ENCODE measurements around the gene FCRL2. TPM values are rescaled to one million over a fixed set of nuclear protein-coding genes. Genes with fewer than 3 reads are reported as not detected.

The FCRL2 gene, protein sequence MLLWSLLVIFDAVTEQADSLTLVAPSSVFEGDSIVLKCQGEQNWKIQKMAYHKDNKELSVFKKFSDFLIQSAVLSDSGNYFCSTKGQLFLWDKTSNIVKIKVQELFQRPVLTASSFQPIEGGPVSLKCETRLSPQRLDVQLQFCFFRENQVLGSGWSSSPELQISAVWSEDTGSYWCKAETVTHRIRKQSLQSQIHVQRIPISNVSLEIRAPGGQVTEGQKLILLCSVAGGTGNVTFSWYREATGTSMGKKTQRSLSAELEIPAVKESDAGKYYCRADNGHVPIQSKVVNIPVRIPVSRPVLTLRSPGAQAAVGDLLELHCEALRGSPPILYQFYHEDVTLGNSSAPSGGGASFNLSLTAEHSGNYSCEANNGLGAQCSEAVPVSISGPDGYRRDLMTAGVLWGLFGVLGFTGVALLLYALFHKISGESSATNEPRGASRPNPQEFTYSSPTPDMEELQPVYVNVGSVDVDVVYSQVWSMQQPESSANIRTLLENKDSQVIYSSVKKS
- total RNA-seq = under 1 TPM in 1 of 3 donors, not detected in 2; 0.05 TPM

GRCh38 chr1:157776971-157777391 lies at the start of gene FCRL2:
TSS of gene FCRL2 (minus strand) at chr1:157777132. CDS start at chr1:157777073, 59 bp downstream.
- Mint-ChIP-seq H3K4me3 (no peak within 1 kb of the TSS), H3K4me1 (ENCODE audit: low read depth) (peaks cover 5% of the 10 kb centered on the region), H3K27me3 (ENCODE audit: low read depth) (peaks cover 7% of the 10 kb centered on the region), H3K36me3 (ENCODE audit: insufficient read depth) (no peaks in the 10 kb centered on the region), H3K9me3 (no peaks in the 10 kb centered on the region)
- ATAC-seq = no peak
- no peak for DNase-seq

- H3K4me3 Mint-ChIP-seq = no peak overlapping the region
- DNase-seq (no peak), ATAC-seq (no peak)
- no peaks in the 10 kb centered on the region for H3K27me3 Mint-ChIP-seq (ENCODE audit: low read depth)
- no peaks in the 10 kb centered on the region for H3K9me3 Mint-ChIP-seq
- H3K4me1 Mint-ChIP-seq (ENCODE audit: low read depth) = no peaks in the 10 kb centered on the region
- no peaks in the 10 kb centered on the region for H3K36me3 Mint-ChIP-seq (ENCODE audit: insufficient read depth)
Measured at GRCh38 chr1:157820299-157820698, 43.4 kb upstream of the FCRL2 start.

DNA sequence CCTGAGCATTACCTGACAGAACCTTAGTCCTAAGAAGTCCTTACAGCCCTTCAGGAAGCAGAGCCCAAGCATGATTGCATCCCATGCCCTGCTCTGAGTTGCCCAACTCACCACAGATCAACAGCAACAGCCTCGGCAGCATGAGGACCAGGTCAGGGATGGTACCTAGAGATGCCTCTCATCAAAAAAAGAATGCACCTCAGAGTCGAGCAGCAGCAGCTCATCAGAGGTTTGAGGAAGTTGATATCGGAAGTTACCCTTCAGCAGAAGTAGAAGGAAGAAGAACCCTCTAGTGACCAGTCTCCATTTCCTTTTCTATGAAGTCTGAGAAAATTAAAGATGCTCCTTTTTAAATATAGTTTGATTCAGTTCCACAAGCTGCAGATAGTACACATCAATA lies 43.0 kb upstream of the FCRL2 start, which contains the start of gene FCRL1:
Gene FCRL1, minus strand, starts transcription at position 225 of the 400 bp plus-strand sequence. Its CDS starts 83 bp downstream, at position 142.
- no peak for ATAC-seq
- Mint-ChIP-seq H3K4me3 (no peak within 1 kb of the TSS), H3K27me3 (ENCODE audit: low read depth) (no peaks in the 10 kb centered on the region), H3K36me3 (ENCODE audit: insufficient read depth) (no peaks in the 10 kb centered on the region), H3K4me1 (ENCODE audit: low read depth) (no peaks in the 10 kb centered on the region), H3K9me3 (no peaks in the 10 kb centered on the region)
- DNase-seq = no peak

DNA sequence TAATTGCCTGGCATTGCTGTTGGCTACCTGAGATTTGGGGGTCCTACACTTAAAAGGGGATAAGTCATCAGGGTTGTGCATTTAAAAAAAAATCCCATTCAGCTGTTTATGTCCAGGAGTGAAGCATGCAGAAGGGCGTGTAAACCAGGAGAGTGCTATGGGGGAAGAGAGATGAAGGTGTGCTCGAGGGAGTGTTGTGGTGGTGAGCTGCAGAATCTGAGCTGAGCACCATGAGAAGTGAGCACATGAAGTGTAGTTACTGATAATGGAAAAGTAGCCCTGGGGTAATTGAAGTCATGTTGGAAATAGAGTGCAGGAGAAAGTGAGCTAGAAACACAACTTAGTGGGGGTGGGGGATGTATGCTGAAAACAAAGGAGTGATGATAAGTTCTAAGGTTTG lies 42.3 kb upstream of the FCRL2 start:
- Mint-ChIP-seq H3K36me3 (ENCODE audit: insufficient read depth) (no peaks in the 10 kb centered on the region), H3K4me1 (ENCODE audit: low read depth) (no peaks in the 10 kb centered on the region), H3K27me3 (ENCODE audit: low read depth) (no peaks in the 10 kb centered on the region), H3K9me3 (no peaks in the 10 kb centered on the region), H3K4me3 (no peak overlapping the region)
- ATAC-seq = no peak
- DNase-seq = no peak

DNA sequence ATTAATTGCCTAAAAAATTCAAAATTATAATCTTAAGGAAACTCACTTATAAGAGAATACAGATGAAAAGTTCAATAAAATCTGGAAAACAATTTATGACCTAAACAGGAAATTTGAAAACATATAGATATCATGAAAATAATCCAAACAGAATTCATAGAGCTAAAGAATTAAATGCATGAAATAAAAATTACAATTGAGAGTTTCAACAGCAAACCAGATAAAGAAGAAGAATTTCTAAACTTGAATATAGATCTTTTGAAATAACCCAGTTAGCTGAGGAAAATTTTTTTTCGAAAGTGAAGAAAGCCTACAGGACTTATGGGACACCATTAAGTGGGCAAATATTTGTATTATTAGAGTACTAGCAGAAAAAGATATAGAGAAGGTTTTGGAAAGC lies 36.3 kb upstream of the FCRL2 start:
- no peaks in the 10 kb centered on the region for H3K4me1 Mint-ChIP-seq (ENCODE audit: low read depth)
- peaks cover 4% of the 10 kb centered on the region for H3K27me3 Mint-ChIP-seq (ENCODE audit: low read depth)
- no peaks in the 10 kb centered on the region for H3K36me3 Mint-ChIP-seq (ENCODE audit: insufficient read depth)
- no peak overlapping the region for H3K4me3 Mint-ChIP-seq
- DNase-seq = no peak
- H3K9me3 Mint-ChIP-seq = peaks cover 8% of the 10 kb centered on the region
- no peak for ATAC-seq

GRCh38 chr1:157806431-157807149 lies 29.7 kb upstream of the FCRL2 start:
- ATAC-seq = no peak
- Mint-ChIP-seq H3K4me3 (no peak overlapping the region), H3K4me1 (ENCODE audit: low read depth) (no peaks in the 10 kb centered on the region), H3K36me3 (ENCODE audit: insufficient read depth) (no peaks in the 10 kb centered on the region), H3K27me3 (ENCODE audit: low read depth) (peaks cover 4% of the 10 kb centered on the region), H3K9me3 (no peaks in the 10 kb centered on the region)
- DNase-seq = no peak

GRCh38 chr1:157803851-157804250 lies 26.9 kb upstream of the FCRL2 start:
- Mint-ChIP-seq H3K27me3 (ENCODE audit: low read depth) (peaks cover 6% of the 10 kb centered on the region), H3K9me3 (no peaks in the 10 kb centered on the region), H3K4me3 (no peak overlapping the region), H3K4me1 (ENCODE audit: low read depth) (no peaks in the 10 kb centered on the region), H3K36me3 (ENCODE audit: insufficient read depth) (no peaks in the 10 kb centered on the region)
- DNase-seq (no peak), ATAC-seq (no peak)

DNA sequence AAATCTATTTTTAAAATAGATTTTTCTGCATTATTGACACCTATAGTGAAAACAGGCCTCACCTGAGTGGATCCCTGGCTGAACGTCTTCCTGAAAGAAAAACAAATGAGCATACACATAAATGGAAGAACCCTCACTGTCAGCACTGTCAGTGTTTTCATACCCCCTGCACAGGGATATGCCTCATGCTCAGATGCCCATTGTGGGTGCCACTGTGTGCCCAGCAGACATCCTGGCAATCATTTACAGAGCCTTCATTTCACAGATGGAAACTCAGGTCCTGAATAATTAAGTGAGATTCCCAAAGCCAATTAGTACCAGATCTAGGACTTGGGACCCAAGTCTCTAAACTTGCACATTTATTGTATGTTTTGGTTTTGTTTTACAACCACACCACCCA lies 23.1 kb upstream of the FCRL2 start:
- ATAC-seq = no peak
- H3K9me3 Mint-ChIP-seq = no peaks in the 10 kb centered on the region
- no peaks in the 10 kb centered on the region for H3K4me1 Mint-ChIP-seq (ENCODE audit: low read depth)
- no peaks in the 10 kb centered on the region for H3K36me3 Mint-ChIP-seq (ENCODE audit: insufficient read depth)
- peaks cover 2% of the 10 kb centered on the region for H3K27me3 Mint-ChIP-seq (ENCODE audit: low read depth)
- no peak for DNase-seq
- no peak overlapping the region for H3K4me3 Mint-ChIP-seq

DNA sequence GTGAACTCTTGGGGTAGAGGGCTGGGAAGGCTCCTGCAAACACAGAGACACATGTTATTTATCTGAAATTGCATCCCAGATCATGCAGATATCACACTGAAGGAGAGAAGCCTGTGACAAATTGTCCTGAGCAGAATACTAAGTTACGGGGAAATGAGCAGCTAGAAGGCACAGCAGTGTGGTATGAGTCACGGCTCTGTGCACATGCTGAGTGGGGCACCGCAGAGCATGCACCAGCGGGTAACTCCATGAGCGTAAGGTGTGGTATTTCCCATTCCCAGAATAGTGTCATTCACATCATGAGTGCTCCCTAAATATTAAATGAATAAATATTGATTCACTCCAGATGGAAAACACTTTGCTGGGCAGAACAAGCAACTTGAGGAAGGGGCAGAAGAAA lies 21.3 kb upstream of the FCRL2 start:
- DNase-seq (no peak), ATAC-seq (no peak)
- Mint-ChIP-seq H3K4me1 (ENCODE audit: low read depth) (no peaks in the 10 kb centered on the region), H3K27me3 (ENCODE audit: low read depth) (peaks cover 2% of the 10 kb centered on the region), H3K36me3 (ENCODE audit: insufficient read depth) (no peaks in the 10 kb centered on the region), H3K9me3 (peaks cover 3% of the 10 kb centered on the region), H3K4me3 (no peak overlapping the region)

GRCh38 chr1:157785248-157785647 lies 8.3 kb upstream of the FCRL2 start:
- Mint-ChIP-seq H3K4me1 (ENCODE audit: low read depth) (peaks cover 8% of the 10 kb centered on the region), H3K36me3 (ENCODE audit: insufficient read depth) (no peaks in the 10 kb centered on the region), H3K27me3 (ENCODE audit: low read depth) (peaks cover 9% of the 10 kb centered on the region), H3K9me3 (peaks cover 12% of the 10 kb centered on the region), H3K4me3 (no peak overlapping the region)
- ATAC-seq = no peak
- DNase-seq = no peak

DNA sequence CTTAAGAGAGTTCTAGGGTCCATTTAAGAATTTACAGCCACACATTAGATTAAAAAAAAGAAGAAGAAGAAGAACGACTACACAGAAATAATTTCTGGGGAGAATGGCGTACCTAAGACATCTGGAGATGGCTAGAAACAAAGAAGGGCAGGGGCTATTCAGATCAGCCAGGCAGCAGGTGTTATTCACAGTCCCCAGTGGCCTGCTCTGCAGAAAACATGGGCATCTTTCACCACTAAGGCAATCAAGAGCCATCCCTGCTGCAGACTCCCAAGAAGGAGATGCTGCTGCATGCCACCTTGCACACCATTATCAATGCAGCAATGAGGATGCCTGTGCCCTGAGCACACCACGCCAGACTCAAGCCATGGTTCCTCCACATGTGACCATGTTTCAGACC lies 7.9 kb upstream of the FCRL2 start:
- H3K9me3 Mint-ChIP-seq = peaks cover 9% of the 10 kb centered on the region
- H3K36me3 Mint-ChIP-seq (ENCODE audit: insufficient read depth) = no peaks in the 10 kb centered on the region
- H3K4me3 Mint-ChIP-seq = no peak overlapping the region
- H3K27me3 Mint-ChIP-seq (ENCODE audit: low read depth) = peaks cover 9% of the 10 kb centered on the region
- ATAC-seq (no peak), DNase-seq (no peak)
- H3K4me1 Mint-ChIP-seq (ENCODE audit: low read depth) = peaks cover 8% of the 10 kb centered on the region

- ATAC-seq (no peak), DNase-seq (no peak)
- Mint-ChIP-seq H3K36me3 (ENCODE audit: insufficient read depth) (no peaks in the 10 kb centered on the region), H3K4me3 (no peak overlapping the region), H3K27me3 (ENCODE audit: low read depth) (peaks cover 6% of the 10 kb centered on the region), H3K9me3 (peaks cover 6% of the 10 kb centered on the region), H3K4me1 (ENCODE audit: low read depth) (peaks cover 8% of the 10 kb centered on the region)
Measured at GRCh38 chr1:157782931-157783330, 6.0 kb upstream of the FCRL2 start.

GRCh38 chr1:157781048-157781447 lies 4.1 kb upstream of the FCRL2 start:
- H3K36me3 Mint-ChIP-seq (ENCODE audit: insufficient read depth) = no peaks in the 10 kb centered on the region
- peaks cover 8% of the 10 kb centered on the region for H3K4me1 Mint-ChIP-seq (ENCODE audit: low read depth)
- H3K4me3 Mint-ChIP-seq = no peak overlapping the region
- DNase-seq (no peak), ATAC-seq (peak in 1 of 2 donors; percentile 14)
- peaks cover 6% of the 10 kb centered on the region for H3K27me3 Mint-ChIP-seq (ENCODE audit: low read depth)
- no peaks in the 10 kb centered on the region for H3K9me3 Mint-ChIP-seq

- ATAC-seq (no peak), DNase-seq (no peak)
- Mint-ChIP-seq H3K36me3 (ENCODE audit: insufficient read depth) (no peaks in the 10 kb centered on the region), H3K4me1 (ENCODE audit: low read depth) (peaks cover 3% of the 10 kb centered on the region), H3K27me3 (ENCODE audit: low read depth) (peaks cover 2% of the 10 kb centered on the region), H3K4me3 (no peak overlapping the region), H3K9me3 (no peaks in the 10 kb centered on the region)
Measured at GRCh38 chr1:157775101-157775870, 1.6 kb downstream of the FCRL2 start.

All from activated T-cell treated with anti-CD3 and anti-CD28 coated beads, Interleukin-2, amount 50 U/mL, for 4 hours (primary cell).